Activated B cell treated with CpG ODN at 0.5 μM for 24 hours (primary cell): ENCODE results near the gene SLC6A12. TPM values are rescaled to one million over a fixed set of nuclear protein-coding genes. Genes with fewer than 3 reads are reported as not detected.

Experiments
- ATAC-seq: fragments of 200-7000 bp; cut with Tn5 transposase; one replicate; pipeline ENCODE4 v1.10.0; 2021; ENCODE audit warnings: low read depth, mild to moderate bottlenecking, moderate library complexity
- CTCF ChIA-PET: fragments of 350-600 bp; sonication (Branson Sonifier 250); formaldehyde crosslinking; loops from one replicate; lab custom pipeline; 2021; ENCODE audit warnings: antibody characterized with exemption; lab: Charles Lee
- POLR2A ChIA-PET: fragments of 350-600 bp; sonication (Branson Sonifier 250); formaldehyde crosslinking; loops from one replicate; lab custom pipeline; 2021; ENCODE audit warnings: antibody characterized with exemption; lab: Charles Lee
- DNase-seq: peaks from one replicate; pipeline ENCODE4 v3.0.0; 2022
- H3K27ac Mint-ChIP-seq: one replicate; pipeline ENCODE4 v1.8.0; 2020; ENCODE audit warnings: mixed read lengths
- H3K27me3 Mint-ChIP-seq: one replicate; pipeline ENCODE4 v1.8.0; 2021; ENCODE audit warnings: mixed read lengths
- H3K36me3 Mint-ChIP-seq: one replicate; pipeline ENCODE4 v1.8.0; 2021; ENCODE audit warnings: low read depth, mixed read lengths
- H3K4me1 Mint-ChIP-seq: one replicate; pipeline ENCODE4 v1.8.0; 2021; ENCODE audit warnings: mixed read lengths
- H3K4me3 Mint-ChIP-seq: one replicate; pipeline ENCODE4 v1.8.0; 2020; ENCODE audit warnings: mild to moderate bottlenecking, mixed read lengths
- H3K9me3 Mint-ChIP-seq: one replicate; pipeline ENCODE4 v1.8.0; 2020; ENCODE audit warnings: mixed read lengths
- intact Hi-C: fragments of 100-400 bp; cut with micrococcal nuclease; formaldehyde crosslinking; loops from one replicate; pipeline ENCODE4 v1.15.1; 2024
- total RNA-seq: library from RNA; stranded (reverse); gene quantifications from 2 replicates; pipeline ENCODE4 v1.2.3, GENCODE V29; 2022
- TF ChIP-seq, protein P1 (sequence below): fragments of 200-600 bp; IDR thresholded peaks from one replicate; pipeline ENCODE4 v1.8.0; 2022; ENCODE audit warnings: antibody characterized with exemption, mild to moderate bottlenecking

The SLC6A12 gene
- total RNA-seq, 1 donor from 2014 or later, result not detected

GRCh38 chr12:180445-180844, 33.5 kb downstream of the SLC6A12 start:
- POLR2A ChIA-PET, result no interaction called here
- CTCF ChIA-PET, result no interaction called here
- DNase-seq (no peak), ATAC-seq (no peak)
- H3K4me3 Mint-ChIP-seq, result no peak overlapping the region
- TF ChIP-seq, protein P1, sequence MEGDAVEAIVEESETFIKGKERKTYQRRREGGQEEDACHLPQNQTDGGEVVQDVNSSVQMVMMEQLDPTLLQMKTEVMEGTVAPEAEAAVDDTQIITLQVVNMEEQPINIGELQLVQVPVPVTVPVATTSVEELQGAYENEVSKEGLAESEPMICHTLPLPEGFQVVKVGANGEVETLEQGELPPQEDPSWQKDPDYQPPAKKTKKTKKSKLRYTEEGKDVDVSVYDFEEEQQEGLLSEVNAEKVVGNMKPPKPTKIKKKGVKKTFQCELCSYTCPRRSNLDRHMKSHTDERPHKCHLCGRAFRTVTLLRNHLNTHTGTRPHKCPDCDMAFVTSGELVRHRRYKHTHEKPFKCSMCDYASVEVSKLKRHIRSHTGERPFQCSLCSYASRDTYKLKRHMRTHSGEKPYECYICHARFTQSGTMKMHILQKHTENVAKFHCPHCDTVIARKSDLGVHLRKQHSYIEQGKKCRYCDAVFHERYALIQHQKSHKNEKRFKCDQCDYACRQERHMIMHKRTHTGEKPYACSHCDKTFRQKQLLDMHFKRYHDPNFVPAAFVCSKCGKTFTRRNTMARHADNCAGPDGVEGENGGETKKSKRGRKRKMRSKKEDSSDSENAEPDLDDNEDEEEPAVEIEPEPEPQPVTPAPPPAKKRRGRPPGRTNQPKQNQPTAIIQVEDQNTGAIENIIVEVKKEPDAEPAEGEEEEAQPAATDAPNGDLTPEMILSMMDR, result no peak
- H3K27ac Mint-ChIP-seq, result no peak overlapping the region
- intact Hi-C loops, result no loop called here
- no peaks in the 10 kb centered on the region for H3K36me3 Mint-ChIP-seq
- peaks cover 3% of the 10 kb centered on the region for H3K4me1 Mint-ChIP-seq
- H3K27me3 Mint-ChIP-seq, result peaks cover 9% of the 10 kb centered on the region
- H3K9me3 Mint-ChIP-seq, result no peaks in the 10 kb centered on the region

DNA sequence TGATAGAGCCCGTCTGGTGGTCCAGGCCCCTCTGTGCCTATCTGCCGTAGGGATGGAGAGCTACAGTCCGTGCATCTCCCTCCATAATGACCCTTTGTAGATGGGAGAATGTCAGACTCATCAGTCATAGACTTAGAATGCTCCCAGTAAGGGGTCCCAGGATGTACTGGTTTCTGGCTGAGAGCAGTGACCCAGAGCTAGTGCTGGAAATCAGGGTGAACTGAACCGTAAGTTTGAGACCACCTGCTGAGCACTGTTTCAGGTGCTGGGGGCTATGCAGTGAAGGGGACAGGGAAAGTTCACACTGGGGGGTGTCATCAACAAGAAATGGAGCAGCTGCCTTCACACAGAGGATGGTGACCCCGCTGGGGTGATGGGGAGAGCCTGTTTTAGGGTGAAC, 34.1 kb downstream of the SLC6A12 start:
- TF ChIP-seq, protein P1, result no peak
- POLR2A ChIA-PET, result no interaction called here
- H3K27ac Mint-ChIP-seq, result no peak overlapping the region
- intact Hi-C loops, result no loop called here
- peaks cover 12% of the 10 kb centered on the region for H3K27me3 Mint-ChIP-seq
- H3K4me3 Mint-ChIP-seq, result no peak overlapping the region
- H3K9me3 Mint-ChIP-seq, result no peaks in the 10 kb centered on the region
- CTCF ChIA-PET, result no interaction called here
- ATAC-seq, result no peak
- no peaks in the 10 kb centered on the region for H3K36me3 Mint-ChIP-seq
- peaks cover 3% of the 10 kb centered on the region for H3K4me1 Mint-ChIP-seq
- DNase-seq, result no peak

GRCh38 chr12:179131-179884, 34.6 kb downstream of the SLC6A12 start:
- ChIA-PET CTCF (no interaction called here), POLR2A (no interaction called here)
- TF ChIP-seq, protein P1, result no peak
- H3K36me3 Mint-ChIP-seq, result no peaks in the 10 kb centered on the region
- ATAC-seq (no peak), DNase-seq (no peak)
- H3K9me3 Mint-ChIP-seq, result no peaks in the 10 kb centered on the region
- peaks cover 3% of the 10 kb centered on the region for H3K4me1 Mint-ChIP-seq
- peaks cover 12% of the 10 kb centered on the region for H3K27me3 Mint-ChIP-seq
- no peak overlapping the region for H3K4me3 Mint-ChIP-seq
- intact Hi-C loops, result no loop called here
- no peak overlapping the region for H3K27ac Mint-ChIP-seq

GRCh38 chr12:178829-179109, 35.2 kb downstream of the SLC6A12 start:
- H3K4me3 Mint-ChIP-seq, result no peak overlapping the region
- H3K27ac Mint-ChIP-seq, result no peak overlapping the region
- ATAC-seq (no peak), DNase-seq (no peak)
- no peaks in the 10 kb centered on the region for H3K36me3 Mint-ChIP-seq
- intact Hi-C loops, result no loop called here
- no peaks in the 10 kb centered on the region for H3K9me3 Mint-ChIP-seq
- H3K27me3 Mint-ChIP-seq, result peaks cover 12% of the 10 kb centered on the region
- POLR2A ChIA-PET, result no interaction called here
- TF ChIP-seq, protein P1, result no peak
- H3K4me1 Mint-ChIP-seq, result peaks cover 3% of the 10 kb centered on the region
- CTCF ChIA-PET, result no interaction called here

- ATAC-seq (no peak), DNase-seq (no peak)
- CTCF ChIA-PET, result no interaction called here
- Mint-ChIP-seq H3K27me3 (peaks cover 9% of the 10 kb centered on the region), H3K36me3 (no peaks in the 10 kb centered on the region), H3K9me3 (no peaks in the 10 kb centered on the region), H3K4me3 (no peak overlapping the region), H3K27ac (no peak overlapping the region), H3K4me1 (peaks cover 3% of the 10 kb centered on the region)
- POLR2A ChIA-PET, result no interaction called here
- intact Hi-C loops, result no loop called here
- TF ChIP-seq, protein P1, result no peak
These were observed 35.8 kb downstream of the SLC6A12 start for GRCh38 chr12:177980-178828.
